Neutrophil (primary cell): ENCODE data around the gene AREG.

ENCODE experiments used
- H3K27ac ChIP-seq: fragments of 200-600 bp; sonication (generic); 2 replicates; pipeline ENCODE4 v1.5.1; 2016; ENCODE audit warnings: mild to moderate bottlenecking, moderate library complexity
- H3K27me3 ChIP-seq: fragments of 200-600 bp; sonication (generic); 2 replicates; pipeline ENCODE4 v1.6.0; 2016; ENCODE audit warnings: mild to moderate bottlenecking
- H3K36me3 ChIP-seq: fragments of 200-600 bp; sonication (generic); 2 replicates; pipeline ENCODE4 v1.5.1; 2017
- H3K4me1 ChIP-seq, 2 experiments: fragments of 200-600 bp in 1 of 2; sonication (generic) in 1 of 2; 1 replicate in 1 of 2; 2 replicates in 1 of 2; pipeline versions ENCODE4 v1.5.1 to v1.6.1; 2013 to 2016; ENCODE audit warnings: low read depth in 1 of 2, low read length in 1 of 2, mild to moderate bottlenecking in 1 of 2, moderate library complexity in 1 of 2; ENCODE audit not compliant: control insufficient read depth in 1 of 2, insufficient read depth in 1 of 2
- H3K4me3 ChIP-seq, 2 experiments: fragments of 200-600 bp in 1 of 2; sonication (generic) in 1 of 2; 1 replicate in 1 of 2; 2 replicates in 1 of 2; pipeline ENCODE4 v1.5.1; 2013 to 2016; ENCODE audit warnings: low read depth in 1 of 2, low read length in 1 of 2, mild to moderate bottlenecking in 1 of 2, moderate library complexity in 1 of 2
- H3K9me3 ChIP-seq: fragments of 200-600 bp; sonication (generic); 2 replicates; pipeline ENCODE4 v1.5.1; 2016
- TF ChIP-seq, protein P1 (sequence below): fragments of 200-600 bp; sonication (generic); IDR thresholded peaks from 2 replicates; pipeline ENCODE4 v1.5.1; 2016; ENCODE audit warnings: antibody characterized with exemption

The AREG gene

DNA sequence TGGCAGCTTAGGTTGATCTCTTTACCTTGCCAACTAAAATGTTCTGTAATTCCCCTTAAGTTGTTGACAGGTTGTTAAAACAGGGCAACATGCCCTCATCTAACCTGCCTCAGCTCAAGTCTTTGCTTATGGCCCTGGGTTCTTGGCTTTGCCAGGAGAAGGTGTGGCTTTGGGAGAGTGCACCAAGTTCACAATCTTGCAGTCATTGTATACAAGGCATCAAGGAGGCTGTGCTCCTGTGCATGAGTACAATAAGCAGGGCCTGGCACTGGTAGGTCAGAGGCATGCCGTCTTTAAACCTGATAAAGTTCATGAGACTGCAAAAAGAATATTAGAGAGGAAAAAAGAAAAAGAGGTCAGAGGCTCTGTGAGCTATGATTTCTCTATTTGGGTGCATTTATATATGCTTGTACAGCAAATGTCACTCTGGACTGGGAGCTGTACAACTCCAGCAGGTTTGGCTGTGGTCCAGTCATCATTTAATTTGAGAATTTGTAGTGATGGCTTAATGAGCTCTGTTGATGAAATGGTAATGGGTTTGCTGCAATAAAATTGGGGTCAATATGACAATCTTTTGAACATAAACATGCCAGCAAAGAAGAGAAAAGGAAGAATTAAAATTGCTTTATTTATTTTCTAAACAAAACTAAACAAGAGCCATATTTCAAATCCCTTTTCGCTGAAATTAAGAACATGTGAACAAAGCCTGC, 30.3 kb downstream of the AREG start:
- Histone ChIP-seq H3K4me1 (no peaks in the 10 kb centered on the region), H3K9me3 (no peaks in the 10 kb centered on the region), H3K4me3 (no peak overlapping the region), H3K27ac (no peak overlapping the region), H3K27me3 (no peaks in the 10 kb centered on the region), H3K36me3 (no peaks in the 10 kb centered on the region)
- TF ChIP-seq, protein P1, sequence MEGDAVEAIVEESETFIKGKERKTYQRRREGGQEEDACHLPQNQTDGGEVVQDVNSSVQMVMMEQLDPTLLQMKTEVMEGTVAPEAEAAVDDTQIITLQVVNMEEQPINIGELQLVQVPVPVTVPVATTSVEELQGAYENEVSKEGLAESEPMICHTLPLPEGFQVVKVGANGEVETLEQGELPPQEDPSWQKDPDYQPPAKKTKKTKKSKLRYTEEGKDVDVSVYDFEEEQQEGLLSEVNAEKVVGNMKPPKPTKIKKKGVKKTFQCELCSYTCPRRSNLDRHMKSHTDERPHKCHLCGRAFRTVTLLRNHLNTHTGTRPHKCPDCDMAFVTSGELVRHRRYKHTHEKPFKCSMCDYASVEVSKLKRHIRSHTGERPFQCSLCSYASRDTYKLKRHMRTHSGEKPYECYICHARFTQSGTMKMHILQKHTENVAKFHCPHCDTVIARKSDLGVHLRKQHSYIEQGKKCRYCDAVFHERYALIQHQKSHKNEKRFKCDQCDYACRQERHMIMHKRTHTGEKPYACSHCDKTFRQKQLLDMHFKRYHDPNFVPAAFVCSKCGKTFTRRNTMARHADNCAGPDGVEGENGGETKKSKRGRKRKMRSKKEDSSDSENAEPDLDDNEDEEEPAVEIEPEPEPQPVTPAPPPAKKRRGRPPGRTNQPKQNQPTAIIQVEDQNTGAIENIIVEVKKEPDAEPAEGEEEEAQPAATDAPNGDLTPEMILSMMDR: no peak

DNA sequence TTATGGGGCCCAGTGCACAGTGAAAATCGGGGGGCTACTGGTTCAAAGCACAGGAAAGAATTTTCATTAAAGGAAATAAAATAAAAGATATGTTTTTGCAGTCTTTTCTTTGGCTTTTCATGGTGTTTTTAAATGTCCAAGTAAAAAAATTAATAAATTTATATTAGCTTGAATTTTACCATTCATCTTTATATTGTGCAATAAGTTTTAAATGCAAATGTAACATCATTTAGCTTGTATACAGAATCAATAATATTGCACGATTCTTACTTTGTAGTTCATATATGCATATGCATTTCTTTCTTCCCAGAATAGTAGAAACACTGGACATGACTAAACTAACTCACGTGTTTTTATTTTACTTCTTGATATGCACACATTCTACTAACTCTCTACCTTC, 31.0 kb downstream of the AREG start:
- Histone ChIP-seq H3K4me1 (no peaks in the 10 kb centered on the region), H3K27me3 (no peaks in the 10 kb centered on the region), H3K4me3 (no peak overlapping the region), H3K9me3 (no peaks in the 10 kb centered on the region), H3K27ac (no peak overlapping the region), H3K36me3 (no peaks in the 10 kb centered on the region)
- TF ChIP-seq, protein P1: no peak

DNA sequence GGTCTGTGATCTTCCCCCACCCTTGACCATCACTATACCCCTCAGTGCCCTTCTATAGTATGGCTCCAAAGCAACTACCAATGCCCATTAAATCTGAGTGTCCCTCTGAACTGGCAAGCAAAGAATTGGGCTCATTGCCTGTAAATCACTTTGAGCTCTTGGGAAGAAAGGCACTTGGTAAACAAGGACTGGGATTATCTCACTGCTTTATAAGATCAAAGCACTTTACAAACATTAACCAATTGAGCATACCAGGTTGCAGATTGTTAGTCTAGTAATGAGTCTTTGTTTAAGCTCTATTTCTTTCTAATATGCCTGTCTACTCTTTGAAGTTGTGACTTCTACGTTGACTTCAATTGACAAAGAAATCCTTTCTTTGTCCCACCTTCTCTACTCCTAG, 34.1 kb downstream of the AREG start:
- TF ChIP-seq, protein P1: no peak
- H3K9me3 ChIP-seq: no peaks in the 10 kb centered on the region
- no peaks in the 10 kb centered on the region for H3K27me3 ChIP-seq
- H3K4me1 ChIP-seq: no peaks in the 10 kb centered on the region
- H3K27ac ChIP-seq: no peak overlapping the region
- no peaks in the 10 kb centered on the region for H3K36me3 ChIP-seq
- H3K4me3 ChIP-seq: no peak overlapping the region

DNA sequence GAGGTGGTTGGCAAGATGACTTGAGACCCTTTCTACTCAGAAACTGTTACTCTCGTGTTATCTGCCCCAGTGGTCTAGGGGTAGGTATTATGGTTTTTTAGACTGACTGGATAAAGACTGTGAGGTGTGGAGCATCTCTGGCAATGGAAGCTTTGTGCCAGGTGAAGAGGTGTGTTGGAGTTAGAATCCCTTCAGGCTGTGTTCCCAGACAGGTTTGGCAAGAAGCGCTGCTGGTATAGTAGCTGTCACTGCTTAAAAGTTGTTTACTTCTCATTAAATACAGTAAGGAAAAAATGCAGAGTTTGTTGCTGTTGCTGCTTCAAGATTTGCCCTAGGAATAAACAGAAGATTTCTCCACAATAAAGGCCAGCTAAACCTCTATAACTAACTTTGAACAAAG, 35.3 kb downstream of the AREG start:
- Histone ChIP-seq H3K4me1 (no peaks in the 10 kb centered on the region), H3K9me3 (no peaks in the 10 kb centered on the region), H3K36me3 (no peaks in the 10 kb centered on the region), H3K4me3 (no peak overlapping the region), H3K27me3 (no peaks in the 10 kb centered on the region), H3K27ac (no peak overlapping the region)
- TF ChIP-seq, protein P1: no peak

DNA sequence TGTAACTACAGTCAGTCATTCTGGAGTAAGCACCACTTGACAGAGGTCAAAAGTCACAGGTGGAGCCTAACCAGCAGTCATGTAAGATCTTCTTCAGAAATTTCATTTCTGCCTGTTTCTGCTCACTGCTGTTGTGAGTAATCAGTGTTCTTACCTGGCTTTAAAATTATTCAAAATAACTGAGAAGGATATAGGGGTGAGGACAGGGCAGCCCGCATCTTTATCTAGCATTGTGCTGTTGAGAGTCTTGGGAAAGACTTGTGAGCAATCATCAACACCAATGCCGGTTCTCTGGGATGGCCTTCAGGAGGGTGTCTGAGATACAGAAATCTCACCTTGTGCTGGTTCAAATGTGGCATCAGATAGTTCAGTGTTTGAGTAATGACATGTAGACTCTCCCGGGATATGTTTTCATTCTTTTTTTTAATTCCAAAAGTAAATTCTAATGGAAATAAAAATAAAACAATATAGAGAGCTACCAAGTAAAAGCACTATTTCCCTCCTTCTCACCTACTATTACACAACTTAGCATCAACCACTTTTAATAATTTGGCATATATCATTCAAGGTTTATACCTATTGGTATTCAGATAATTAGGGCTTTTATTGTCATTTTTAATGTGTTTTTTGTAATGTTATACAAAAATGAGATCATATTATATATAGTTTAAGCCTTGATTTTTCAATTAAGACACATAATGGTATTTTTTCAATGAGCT, 37.1 kb downstream of the AREG start:
- no peak overlapping the region for H3K4me3 ChIP-seq
- TF ChIP-seq, protein P1: no peak
- H3K36me3 ChIP-seq: no peaks in the 10 kb centered on the region
- H3K27ac ChIP-seq: no peak overlapping the region
- no peaks in the 10 kb centered on the region for H3K4me1 ChIP-seq
- no peaks in the 10 kb centered on the region for H3K9me3 ChIP-seq
- no peaks in the 10 kb centered on the region for H3K27me3 ChIP-seq
